Activated T-helper 1 cell treated with Interleukin-2 at 50 U/mL for 16 hours (primary cell): ENCODE measurements around the gene EMC9.
"Not testable (repeated sequence)": the region's sequence is repeated elsewhere in the genome, so short reads cannot be mapped to it uniquely, and the experiment has no call there.

Experiments
- DNase-seq: peaks from one replicate; pipeline ENCODE4 v3.0.0-alpha.2; 2020; ENCODE audit warnings: low read depth

EMC9 gene

DNA sequence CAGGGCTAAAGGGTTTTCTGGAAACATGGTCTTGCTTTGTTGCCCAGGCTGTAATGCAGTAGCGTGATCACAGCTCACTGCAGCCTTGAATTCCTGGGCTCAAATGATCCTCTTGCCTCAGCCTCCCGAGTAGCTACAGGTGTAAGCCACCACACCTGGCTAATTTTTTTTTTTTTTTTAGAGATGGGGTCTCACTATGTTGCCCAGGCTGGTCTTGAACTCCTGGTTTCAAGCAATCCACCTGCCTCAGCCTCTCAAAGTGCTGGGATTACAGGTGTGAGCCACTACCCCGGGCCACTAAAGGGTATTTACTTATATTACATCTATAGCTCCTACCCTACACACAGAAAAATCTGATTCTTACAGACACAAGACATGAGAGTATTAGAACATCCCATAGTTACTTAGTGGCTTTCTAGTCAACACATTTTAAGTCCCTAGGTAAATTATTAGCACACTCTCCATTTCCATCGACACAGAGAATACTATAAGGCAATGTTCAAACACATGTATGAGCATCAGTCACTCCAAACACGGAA lies 33.0 kb downstream of the EMC9 start:
- DNase-seq: no peak

DNA sequence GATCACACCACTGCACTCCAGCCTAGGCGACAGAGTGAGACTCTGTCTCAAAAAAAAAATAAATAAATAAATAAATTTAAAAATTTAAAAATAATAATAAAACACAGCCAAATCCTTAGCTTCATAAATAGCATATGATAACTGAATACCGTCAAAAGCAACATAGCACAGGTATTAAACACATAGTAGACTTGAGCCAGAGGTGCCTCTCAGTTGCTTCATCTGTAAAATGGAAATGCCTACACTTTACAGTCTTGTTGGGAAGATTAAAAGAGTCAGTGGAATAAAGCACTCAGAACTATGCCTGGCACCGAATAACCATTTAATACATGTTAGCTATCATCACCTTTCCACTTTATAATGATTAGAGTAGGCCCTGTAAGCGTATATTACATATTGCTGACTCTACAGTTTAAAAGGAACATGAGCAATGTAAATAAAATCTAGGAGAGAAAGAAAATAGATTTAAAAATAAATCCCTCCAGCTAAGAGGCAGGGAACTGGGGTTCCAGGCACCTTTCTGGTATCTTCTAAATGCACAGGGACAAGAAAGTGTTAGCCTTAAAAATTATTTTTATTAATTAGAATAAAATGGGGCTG lies 34.6 kb downstream of the EMC9 start:
- no peak for DNase-seq

DNA sequence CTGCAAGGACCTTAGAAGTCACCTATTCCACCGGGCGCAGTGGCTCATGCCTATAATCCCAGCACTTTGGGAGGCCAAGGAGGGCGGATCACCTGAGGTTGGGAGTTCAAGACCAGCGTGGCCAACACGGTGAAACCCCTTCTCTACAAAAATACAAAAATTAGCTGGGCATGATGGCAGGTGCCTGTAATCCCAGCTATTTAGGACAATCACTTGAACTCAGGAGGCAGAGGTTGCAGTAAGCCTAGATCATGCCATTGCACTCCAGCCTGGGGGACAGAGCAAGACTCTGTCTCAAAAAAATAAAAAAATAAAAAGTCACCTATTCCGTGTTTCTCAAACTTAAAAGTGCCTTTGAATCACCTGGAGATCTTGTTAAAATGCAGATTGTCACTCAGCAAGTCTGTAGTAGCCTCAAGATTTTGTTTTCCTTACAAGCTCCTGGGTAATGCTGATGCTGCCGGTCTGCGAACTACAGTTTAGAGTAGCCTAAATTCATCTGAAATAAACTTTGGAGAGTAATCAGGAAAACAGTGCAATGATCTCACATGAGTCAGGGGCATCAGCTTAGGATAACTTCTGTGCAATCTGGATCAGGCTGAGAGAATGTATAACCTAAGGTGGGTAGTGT lies 35.7 kb downstream of the EMC9 start:
- not testable (repeated sequence) for DNase-seq

DNA sequence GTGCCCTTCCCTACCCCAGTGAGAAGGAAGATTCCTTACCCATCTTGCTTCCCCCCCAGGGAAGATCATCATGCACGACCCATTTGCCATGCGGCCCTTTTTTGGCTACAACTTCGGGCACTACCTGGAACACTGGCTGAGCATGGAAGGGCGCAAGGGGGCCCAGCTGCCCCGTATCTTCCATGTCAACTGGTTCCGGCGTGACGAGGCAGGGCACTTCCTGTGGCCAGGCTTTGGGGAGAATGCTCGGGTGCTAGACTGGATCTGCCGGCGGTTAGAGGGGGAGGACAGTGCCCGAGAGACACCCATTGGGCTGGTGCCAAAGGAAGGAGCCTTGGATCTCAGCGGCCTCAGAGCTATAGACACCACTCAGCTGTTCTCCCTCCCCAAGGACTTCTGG lies 37.9 kb downstream of the EMC9 start:
- DNase-seq: no peak

DNA sequence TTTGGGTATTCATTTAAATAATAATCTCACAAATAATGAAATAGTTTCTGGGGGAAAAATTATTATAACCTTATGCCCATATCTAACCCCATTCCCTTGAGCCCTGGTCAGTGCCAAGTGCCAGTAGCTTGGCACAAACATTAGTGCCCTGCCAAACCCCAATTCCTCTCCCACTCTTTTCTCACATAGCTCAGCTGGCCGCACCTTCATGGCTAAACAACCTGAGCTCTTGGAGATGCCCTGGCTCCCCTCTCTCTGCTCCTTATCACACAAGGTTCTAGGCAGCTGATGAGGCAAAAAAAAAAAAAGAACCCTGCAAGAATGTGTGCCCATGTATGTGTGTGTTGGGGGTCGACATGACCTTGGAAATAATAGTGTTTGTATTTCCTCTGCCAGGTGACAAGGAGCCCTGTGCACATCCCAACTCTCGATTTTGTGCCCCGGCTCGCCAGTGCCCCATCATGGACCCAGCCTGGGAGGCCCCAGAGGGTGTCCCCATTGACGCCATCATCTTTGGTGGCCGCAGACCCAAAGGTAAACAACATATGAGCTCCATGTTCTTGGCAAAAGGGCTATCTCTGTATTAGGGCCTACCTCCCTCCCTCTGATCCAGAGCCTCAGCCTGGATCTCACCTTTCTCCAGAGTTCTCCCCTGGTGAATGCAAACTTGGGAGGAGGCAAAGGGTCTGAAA lies 38.9 kb downstream of the EMC9 start:
- DNase-seq: no peak

DNA sequence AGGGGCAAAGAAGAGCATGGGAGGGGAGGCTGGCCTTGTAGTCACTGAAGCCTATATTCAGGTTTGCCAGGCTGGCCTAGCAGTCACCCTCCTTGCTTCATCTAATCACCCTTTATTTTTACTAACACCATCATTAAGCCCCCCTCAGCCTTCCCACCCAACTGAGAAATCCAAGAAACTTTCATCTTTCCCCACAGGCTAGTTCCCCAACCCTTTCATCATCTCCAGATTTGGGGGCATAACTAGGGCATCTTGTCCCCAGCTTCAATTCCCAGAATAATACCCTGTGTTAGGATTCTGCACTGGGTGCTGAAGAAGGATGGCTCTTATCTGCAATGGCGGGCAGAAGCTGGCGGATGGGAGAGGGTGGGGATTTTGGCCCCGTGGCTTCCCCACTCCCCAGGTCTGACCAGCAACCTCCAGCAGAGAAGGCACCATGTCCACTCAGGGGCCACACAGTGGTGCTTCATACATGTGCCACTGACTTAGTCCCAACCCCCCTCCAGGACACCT lies 40.4 kb downstream of the EMC9 start:
- no peak for DNase-seq

DNA sequence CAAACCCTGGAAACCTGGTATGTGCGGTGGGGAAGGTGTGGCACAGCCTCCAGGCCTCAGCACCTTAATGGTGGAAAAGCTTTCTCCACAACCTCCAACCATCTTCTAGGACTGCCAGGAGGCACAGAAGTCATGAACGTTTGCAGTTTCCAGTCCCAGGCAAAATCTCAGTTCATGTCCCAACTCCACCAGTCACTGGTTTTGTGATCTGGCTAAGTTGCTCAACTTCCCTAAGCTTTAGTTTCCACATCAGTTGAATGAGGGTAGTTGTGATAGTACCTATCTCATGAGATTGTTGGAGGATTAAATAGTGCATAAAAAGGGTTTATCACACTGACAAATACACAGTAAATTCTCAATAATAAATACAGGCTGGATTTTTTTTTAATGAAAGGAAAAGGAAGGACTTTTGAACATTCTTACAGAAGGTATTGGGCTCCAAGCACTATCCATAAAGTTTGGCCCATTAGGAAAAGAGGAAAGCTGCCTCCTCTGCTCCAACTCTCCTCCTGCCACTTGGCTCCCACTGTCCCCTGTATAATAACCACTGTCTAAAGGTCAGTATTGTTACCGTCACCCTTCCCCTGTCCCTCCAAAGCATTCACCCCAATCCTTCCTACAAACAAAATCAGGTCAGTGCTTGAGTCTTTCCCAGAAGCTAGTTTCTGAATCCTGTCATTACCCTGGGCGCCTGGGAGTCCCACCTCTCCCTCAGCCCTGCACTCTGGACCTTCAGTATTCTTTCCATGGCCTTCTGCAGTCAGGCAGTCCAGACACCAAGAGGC lies 41.0 kb downstream of the EMC9 start:
- no peak for DNase-seq

DNA sequence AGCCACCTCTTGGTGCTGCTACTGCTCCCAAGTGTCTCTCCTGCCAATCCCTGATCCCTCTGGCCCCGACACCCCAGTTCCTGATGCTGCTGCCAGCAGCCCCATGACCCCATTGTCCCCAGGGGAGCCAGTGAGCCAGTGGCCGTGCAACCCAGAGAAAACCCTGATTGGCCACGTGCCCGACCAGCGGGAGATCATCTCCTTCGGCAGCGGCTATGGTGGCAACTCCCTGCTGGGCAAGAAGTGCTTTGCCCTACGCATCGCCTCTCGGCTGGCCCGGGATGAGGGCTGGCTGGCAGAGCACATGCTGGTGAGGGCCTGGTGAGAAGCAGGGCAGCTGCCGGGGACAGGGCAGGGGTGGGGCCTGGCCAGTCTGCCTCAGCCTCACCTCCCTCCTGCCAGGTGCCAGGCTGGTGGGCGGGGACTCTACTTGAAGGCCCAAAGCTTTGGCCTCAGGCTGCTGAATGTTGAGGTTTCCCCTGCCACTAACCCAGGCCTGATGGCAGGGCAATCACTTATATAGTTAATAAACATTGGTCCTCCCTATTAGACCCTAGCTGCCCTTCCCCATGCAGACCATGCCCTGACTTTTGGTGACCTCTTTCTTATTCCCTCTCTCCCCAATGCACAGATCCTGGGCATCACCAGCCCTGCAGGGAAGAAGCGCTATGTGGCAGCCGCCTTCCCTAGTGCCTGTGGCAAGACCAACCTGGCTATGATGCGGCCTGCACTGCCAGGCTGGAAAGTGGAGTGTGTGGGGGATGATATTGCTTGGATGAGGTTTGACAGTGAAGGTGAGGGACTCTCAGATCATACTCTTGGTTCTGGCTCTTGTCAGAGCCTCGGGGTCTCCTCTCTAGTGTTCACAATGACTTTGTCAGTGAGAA lies 42.2 kb downstream of the EMC9 start:
- no peak for DNase-seq

DNA sequence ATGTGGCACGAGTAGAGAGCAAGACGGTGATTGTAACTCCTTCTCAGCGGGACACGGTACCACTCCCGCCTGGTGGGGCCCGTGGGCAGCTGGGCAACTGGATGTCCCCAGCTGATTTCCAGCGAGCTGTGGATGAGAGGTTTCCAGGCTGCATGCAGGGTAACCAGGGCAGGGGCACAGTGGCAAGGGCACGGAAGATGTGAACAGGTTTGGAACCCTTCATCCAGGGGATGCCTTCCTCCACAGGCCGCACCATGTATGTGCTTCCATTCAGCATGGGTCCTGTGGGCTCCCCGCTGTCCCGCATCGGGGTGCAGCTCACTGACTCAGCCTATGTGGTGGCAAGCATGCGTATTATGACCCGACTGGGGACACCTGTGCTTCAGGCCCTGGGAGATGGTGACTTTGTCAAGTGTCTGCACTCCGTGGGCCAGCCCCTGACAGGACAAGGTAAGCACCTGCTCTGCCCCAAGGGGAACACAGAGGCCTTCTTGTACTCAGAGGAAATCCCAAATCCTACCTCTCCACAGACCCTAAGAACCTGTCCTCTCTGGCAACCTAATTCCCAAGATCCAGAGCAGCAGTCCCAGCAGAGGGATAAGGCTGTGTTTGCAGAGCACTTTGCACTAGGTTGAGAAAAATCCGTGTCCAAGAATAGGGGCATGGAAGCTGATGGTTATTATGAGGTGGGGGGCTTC lies 43.0 kb downstream of the EMC9 start:
- no peak for DNase-seq

DNA sequence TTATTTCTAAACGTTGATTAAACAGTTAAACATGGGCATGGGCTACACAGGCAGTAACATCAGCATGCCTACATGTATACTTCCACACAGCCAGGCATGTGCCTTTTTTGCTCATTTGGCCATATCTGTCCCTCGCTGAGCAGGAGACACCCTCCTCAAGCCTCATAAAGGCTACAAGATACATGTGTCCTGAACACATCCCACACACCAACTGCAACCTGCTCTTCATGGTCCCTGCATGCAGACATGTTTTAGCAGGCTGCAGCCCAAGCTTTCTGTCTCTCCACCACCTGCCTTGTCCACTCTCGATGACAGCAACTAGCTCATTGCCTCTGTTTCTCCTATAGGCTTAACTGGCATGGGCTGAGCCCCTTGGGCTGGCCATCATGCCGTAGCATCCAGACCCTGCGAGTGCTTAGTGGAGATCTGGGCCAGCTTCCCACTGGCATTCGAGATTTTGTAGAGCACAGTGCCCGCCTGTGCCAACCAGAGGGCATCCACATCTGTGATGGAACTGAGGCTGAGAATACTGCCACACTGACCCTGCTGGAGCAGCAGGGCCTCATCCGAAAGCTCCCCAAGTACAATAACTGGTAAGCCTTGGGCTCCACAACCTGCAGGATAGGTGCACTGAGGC lies 44.7 kb downstream of the EMC9 start:
- DNase-seq: no peak

DNA sequence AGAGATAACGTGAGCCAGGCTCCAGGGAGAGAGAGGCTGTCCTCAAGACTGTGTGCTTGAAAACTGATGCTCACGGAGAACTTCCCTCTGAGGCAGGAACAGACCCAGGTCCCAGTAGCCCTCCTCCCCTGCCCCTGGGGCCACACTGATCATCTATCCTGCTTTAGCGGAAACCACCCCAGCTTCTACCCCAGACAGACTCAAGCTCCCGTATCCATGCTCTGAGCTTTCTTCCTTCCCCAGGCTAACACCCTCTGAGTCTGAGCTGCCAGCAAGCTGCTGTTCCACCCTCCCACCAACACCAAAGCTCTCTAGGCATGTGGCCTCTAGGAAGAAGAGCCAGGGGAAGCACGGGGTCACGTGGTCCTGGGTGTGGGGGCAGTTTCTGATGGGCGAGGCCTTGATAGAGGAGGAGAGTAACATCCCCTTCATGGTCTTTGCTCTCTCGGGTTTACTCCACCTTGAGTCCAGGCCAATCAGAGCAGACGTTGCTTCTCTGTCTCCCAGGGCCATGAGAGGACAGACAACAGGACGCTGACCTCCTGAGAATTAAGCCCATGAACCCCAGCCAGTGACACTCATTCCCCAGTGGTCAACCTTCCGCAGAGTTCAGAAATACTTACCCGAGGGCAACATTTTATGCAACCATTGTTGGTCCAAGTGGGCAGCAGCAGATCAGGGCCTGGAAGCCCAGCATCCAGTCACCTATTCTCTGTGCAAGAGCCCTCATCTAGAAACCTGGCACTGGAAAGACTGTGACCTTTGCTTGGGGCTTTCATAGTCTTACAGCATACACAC lies 45.9 kb downstream of the EMC9 start:
- no peak for DNase-seq

DNA sequence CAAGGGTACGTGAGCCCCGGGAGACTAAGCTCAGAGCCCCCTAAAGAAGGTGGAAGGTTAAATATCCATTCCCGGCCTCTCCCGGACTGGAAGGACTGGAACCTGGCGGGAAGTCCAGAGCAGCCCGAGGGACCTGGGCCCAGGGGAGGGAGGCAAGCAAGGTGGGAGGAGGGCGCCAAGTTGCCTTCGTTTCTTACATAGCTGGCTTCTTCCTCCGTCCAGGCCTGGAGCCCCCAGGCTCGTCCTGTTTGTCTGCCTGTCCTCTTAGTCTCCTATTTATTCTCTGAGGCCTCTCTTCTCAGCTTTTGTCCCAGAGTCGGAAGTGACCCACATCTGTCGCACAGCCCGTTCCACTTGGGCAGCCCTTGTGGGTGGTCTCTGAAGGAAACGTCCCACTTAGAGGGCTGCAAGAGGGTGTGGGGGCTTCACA lies 46.5 kb downstream of the EMC9 start:
- DNase-seq: no peak

DNA sequence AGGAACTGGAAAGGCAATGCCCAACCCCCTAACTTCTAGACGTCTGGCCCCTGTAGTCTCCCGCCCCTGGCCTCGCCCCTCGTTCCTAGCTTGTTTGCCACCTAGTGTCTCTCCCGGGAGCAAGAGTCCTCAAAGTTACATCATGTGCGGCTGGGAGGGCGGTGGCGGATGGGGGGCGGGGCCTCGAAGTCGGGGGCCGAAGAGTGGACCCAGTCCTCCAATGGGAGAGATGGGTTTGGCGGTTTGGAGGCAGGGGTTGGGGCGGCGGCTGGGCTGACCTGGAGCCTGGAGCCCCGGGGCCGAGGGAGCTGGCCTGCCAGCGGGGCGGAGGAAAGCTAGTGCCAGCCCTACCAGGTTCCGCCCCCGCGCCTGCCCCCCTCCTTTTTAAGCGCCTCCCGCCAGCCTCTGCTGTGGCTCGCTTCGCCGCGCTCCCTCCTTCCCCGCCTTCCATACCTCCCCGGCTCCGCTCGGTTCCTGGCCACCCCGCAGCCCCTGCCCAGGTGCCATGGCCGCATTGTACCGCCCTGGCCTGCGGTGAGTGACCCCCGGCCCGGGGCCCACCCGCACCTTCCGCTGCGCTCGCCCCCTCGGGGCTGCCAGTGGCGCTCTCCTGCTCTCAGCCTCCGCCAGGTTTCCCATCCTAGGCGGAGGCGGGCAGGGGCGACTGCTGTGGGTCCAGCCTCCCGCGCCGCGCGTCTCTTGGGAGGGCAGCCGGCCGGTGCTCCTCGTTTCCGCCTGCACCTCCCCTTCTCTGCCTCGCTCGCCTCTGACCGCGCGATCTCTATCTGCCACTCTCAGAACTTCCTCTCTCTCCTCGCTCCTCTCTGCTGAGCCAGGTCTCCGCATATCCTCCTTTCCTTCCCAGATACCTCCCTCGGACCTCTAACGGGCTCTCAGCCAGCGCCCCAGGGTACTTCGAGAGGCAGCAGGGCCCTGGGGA lies 47.2 kb downstream of the EMC9 start, which contains the start of gene PCK2:
Gene PCK2, plus strand, starts transcription at position 411 of the 940 bp plus-strand sequence. Its CDS starts 95 bp downstream, at position 506.
- DNase-seq: peak; percentile 62

DNA sequence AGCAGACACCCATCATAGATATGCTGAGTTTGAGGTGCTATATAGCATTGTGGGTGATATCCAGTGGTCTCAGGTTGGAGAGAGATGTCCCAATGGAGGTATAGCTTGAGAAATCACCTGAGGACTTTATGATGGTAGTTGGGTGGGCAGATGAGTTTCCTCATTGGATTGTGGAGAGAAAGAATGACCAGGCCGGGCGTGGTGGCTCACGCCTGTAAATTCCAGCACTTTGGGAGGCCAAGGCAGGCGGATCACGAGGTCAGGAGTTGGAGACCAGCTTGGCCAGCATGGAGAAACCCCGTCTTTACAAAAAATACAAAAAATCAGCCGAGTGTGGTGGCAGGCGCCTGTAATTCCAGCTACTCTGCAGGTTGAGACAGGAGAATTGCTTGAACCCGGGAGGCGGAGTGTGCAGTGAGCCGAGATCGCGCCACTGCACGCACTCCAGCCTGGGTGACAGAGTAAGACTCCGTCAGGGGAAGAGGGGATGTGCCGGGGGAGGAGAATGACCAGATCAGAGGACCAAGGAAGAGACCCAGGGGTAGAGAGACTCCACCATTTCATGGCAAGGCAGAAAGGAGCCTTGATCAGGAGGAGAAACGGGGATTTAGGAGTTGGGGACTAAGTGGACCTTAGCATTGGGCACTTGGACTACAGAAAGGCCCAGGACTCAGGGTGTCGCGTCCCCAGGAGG lies 48.0 kb downstream of the EMC9 start:
- no peak for DNase-seq

DNA sequence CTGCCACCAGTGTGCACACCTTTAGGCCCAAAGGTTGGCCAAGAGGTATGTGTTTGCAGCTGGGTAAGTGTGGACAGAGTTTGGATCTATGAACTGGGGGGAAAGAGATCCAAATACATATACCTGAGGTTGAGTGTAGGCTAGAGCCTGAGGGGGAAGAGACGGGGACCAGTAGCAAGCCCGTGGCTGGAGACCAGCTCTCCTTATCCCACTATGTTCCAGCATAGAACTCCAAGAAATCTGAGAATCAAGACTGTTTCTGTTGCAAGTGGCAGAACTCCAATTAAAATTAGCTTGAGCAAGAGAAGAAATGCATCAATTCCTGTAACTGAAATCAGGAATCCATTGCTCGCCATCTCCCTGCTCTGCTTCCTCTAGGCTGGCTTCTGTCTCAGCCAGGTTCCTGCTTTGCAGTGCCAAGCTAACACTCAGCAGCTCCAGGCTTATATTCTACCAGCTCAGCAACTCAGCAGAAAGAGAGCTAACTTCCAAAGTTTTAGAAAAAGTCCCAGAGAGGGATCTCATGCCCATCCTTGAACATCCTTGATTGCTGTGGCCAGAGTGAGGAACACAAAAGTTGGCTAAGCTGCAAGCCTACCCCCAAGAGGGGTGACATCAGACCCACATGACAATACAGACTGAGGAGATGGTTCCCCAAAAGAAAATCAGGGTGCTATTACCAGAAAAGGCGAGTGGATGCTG lies 48.7 kb downstream of the EMC9 start:
- no peak for DNase-seq

DNA sequence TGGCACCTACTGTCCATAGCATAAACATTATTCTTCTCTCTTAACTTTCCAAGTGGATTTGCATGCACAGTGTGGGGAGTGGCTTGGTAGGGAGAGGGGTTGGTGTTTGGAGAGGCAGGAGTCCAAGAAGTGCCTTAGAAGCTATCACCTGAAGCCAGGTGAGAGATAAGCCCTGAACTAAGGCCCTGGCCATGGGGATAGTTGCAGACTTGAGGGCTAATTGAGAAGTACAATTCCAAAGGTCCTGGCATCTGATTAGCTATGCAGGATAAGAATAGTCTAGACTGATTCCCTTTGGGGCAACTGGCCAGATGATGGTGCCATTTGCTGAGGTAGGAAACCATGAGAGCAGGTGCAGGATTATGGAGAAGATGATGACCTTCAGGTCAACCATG lies 49.3 kb downstream of the EMC9 start:
- no peak for DNase-seq

DNA sequence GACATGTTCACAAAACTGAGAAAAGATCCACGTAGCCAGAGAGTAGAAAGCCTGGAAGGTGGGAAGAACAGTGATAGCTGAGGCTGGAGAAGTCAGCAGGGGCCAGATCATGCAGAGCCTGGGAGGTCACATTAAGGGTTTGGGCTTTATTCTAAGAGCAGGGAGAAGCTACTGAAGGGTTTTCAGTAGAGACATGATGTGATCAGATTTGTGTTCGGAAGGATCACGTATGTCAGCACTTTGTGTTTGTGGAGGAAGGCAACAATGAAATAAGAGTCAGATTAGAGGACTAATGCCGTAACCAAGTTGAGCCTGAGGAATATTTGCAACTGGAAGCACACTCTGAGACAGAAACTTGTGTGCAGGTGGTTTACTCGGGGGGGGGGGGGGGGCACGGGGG lies 51.5 kb downstream of the EMC9 start:
- no peak for DNase-seq
